ENCODE data around the gene THSD8.
"Not testable (repeated sequence)": the region's sequence is repeated elsewhere in the genome, so short reads cannot be mapped to it uniquely, and the experiment has no call there.

Gene THSD8

DNA sequence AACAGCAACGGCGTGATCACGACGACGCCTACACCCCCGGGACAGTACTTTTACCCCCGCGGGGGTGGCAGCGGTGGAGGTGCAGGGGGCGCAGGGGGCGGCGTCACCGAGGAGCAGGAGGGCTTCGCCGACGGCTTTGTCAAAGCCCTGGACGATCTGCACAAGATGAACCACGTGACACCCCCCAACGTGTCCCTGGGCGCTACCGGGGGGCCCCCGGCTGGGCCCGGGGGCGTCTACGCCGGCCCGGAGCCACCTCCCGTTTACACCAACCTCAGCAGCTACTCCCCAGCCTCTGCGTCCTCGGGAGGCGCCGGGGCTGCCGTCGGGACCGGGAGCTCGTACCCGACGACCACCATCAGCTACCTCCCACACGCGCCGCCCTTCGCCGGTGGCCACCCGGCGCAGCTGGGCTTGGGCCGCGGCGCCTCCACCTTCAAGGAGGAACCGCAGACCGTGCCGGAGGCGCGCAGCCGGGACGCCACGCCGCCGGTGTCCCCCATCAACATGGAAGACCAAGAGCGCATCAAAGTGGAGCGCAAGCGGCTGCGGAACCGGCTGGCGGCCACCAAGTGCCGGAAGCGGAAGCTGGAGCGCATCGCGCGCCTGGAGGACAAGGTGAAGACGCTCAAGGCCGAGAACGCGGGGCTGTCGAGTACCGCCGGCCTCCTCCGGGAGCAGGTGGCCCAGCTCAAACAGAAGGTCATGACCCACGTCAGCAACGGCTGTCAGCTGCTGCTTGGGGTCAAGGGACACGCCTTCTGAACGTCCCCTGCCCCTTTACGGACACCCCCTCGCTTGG is 9.6 kb upstream of the THSD8 start:
- DNase-seq (ENCODE audit: low spot score) = peak; percentile 87

DNA sequence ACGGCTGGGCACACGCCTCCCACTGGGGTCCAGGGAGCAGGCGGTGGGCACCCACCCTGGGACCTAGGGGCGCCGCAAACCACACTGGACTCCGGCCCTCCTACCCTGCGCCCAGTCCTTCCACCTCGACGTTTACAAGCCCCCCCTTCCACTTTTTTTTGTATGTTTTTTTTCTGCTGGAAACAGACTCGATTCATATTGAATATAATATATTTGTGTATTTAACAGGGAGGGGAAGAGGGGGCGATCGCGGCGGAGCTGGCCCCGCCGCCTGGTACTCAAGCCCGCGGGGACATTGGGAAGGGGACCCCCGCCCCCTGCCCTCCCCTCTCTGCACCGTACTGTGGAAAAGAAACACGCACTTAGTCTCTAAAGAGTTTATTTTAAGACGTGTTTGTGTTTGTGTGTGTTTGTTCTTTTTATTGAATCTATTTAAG is 9.0 kb upstream of the THSD8 start:
- no peak for DNase-seq (ENCODE audit: low spot score)

DNA sequence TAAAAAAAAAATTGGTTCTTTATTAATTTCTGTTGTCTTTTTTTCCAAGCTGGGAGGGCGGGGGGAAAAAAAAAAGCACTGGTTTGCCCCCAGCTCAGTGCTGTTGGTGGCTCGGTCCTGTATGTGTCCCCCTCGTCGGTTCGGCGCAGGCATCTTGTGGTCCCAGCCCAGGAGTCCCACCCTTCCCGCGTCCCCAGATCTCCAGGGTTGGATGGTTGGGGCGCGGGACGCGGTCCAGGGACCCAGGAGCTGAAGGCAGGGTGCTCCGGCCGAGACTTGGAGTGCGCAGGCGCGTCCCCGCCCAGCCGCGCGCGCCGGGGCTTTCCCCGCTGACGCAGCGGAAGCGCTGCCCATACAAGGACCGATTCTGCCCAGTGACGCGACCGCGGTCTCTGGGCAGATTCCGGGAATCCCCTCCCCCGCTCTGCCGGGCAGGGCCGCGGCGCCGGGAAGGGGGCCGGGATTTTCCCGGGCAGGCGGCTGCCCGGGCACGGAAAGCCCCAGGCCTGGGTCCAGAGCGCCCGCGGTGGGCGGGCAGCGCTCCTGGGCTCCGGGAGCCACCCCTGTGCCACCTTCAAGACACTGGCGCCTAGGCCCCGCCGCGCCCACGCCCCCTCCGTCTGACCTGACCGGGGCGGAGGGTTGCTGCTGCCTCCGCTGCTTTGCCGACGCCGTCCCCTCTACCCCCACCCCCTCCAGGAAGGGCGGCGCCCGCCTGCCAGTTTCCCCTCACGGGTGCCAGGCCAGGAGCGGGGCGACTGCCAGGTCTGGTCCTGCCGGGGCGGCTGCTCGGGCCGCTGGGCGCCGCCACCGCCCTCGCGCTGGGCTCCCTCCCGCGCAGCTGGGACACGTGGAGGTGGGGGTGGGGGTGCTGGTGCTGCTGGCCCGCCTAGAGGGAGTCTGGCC is 8.3 kb upstream of the THSD8 start:
- DNase-seq (ENCODE audit: low spot score) = peak; percentile 94

DNA sequence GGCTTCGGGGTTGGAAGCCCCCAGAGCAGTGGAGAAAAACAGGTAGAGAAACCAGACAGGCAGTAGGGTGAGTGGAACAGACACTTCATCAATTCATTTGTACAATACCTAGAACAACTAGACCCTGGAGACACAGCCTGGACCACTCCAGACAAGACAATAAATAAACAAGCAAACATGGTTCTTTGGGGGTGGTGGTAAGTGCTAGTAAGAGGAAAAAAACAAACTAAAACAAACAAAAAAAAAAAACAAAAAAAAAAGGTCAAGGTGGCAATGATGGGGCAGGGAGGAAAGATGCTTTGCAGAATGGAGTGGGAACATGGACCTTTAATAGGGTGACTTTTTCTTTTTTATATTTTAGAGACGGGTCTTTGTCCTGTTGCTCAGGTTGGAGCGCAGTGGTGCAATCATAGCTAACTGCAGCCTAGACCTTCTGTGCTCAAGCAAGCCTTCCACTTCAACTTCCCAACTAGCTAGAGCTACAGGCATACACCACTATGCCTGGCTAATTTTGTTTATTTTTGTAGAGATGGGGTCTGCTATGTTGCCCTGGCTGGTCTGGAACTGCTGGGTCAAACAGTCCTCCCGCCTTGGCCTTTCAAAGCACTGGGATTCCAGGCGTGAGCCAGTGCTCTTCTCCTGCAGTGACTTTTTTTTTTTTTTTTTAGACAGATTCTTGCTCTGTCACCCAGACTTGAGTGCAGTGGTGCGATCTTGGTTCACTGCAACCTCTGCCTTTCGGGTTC is 7.5 kb upstream of the THSD8 start:
- no peak for DNase-seq (ENCODE audit: low spot score)

DNA sequence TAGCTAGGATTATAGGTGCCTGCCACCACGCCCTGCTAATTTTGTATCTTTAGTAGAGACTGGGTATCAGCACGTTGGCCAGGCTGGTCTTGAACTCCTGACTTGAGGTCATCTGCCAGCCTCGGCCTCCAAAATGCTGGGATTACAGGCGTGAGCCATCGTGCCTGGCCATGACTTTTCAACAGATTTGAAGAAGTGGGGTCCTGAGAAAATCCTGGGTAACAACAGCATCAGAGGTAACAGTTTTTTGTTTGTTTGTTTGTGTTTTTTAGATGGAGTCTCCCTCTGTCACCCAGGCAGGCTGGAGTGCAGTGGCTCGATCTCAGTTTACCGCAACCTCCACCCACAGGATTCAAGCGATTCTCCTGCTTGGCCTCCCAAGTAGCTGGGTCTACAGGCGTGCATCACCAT is 6.9 kb upstream of the THSD8 start:
- no peak for DNase-seq (ENCODE audit: low spot score)

DNA sequence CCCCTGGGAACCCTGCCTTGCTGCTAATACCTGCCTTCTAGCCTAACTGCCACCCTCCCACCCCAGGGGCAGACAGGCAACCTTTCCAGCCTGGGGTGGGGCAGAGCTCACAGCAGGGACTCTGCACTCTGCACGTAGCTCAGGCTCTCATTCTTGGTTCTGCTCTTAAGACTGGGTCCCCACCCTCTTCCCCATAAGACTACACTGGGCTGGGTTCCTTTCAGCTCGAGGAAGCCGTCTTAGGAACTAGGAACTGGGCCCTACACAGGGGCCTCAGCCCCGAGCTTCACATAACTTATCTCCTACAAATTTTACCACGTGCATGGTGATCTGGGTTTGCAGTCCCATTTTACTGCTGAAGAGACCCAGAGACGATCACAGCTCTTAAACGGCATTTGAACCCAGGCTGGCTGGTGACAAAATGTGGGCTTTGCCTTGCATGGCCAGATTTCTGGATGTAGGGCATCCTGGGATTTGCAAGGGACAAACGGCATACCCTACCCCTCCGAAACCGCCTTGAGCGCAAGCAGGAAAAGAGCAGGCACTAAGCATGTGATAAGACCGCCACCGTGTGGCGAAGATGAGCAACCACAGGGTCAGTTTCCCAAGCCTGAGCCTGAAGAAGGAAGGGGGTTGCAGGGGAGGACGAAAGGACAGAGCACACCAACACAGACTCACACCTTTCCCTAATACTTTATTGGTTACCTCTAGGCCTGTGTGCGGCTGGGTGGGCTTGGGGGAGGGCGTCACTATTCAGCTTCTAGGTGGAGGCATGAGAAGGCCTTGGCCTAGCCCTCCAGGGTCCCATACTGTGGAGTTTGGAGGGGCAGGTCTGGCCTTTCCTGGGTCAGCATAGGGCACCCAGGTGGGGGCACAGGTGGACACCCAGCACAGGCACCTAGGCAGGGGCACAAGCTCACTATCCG is 5.5 kb upstream of the THSD8 start:
- peak; percentile 86 for DNase-seq (ENCODE audit: low spot score)

DNA sequence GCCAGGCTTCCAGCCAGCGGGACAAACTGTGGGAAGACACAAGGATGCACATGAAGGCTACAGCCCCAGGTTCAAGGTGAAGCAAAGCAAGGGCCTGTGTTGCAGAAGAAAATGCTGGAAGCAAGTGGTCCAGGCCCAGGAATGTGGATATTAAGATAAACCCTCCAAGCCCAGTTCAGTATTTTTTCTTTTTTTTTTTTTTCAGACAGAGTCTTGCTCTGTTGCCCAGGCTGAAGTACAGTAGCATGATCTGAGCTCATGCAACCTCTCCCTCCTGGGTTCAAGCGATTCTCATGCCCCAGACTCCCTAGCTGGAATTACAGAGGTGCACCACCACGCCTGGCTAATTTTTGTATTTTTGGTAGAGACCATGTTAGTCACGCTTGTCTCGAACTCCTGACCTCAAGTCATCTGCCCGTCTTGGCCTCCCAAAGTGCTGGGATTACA is 4.7 kb upstream of the THSD8 start:
- DNase-seq (ENCODE audit: low spot score) = no peak

DNA sequence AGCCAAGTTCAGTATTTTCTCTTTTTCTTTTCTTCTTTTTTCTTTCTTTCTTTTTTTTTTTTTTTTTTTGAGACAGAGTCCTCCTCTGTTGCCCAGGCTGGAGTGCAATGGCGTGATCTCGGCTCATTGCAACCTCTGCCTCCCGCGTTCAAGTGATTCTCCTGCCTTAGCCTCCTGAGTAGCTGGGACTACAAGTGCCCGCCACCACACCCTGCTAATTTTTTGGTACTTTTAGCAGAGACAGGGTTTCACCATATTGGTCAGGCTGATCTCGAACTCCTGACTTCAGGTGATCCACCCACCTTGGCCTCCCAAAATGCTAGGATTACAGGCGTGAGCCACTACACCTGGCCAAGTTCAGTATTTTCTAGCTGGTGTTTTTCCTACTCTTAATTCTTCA is 4.3 kb upstream of the THSD8 start:
- not testable (repeated sequence) for DNase-seq (ENCODE audit: low spot score)

DNA sequence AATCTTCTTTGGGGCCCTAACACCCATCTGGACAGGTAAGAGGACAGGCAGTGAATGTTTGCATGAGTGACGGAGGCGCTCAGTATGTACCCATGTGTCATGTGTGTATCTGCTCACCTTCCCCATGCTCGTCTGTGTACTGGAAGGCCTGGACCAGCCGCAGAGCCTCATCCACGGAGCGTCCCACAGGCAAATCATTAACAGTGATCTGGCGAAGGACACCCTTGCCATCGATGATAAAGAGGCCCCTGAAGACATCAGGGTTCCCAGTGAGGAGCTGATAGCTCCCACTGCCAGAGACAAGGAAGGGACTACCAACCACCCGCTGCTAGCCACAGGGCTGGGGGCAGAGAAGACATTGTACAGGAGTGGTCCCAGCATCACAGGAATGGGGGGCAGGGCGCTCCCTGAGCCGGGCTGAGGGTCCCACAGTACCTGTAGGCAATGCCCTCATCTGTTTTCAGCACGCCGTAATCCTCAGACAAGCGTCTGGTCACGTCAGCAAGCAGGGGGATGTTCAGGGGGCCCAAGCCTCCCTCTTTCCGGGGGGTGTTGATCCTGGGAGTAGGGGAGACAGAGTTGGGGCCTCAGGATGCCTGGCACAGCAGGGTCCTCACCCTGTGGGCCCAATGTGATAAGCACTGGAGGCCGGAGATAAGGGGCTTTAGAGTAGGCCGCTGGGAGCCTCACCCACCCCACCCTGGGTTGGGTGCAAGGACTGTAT is 2.0 kb upstream of the THSD8 start:
- DNase-seq (ENCODE audit: low spot score) = no peak

DNA sequence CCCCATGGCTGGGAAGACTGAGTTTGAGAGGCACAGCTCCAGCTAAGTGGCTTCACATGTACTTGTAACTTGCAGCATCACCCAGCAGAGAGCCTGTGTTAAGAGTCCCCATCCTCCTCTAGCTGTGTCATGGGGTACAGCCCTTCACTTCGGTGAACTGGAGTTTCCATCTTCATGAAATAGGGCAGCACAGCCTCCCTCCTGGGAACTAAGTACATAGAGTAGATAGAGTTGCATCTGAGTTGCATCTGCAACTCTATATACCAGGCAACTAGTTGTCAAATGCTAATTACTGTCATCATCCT is 1.5 kb upstream of the THSD8 start:
- no peak for DNase-seq (ENCODE audit: low spot score)

DNA sequence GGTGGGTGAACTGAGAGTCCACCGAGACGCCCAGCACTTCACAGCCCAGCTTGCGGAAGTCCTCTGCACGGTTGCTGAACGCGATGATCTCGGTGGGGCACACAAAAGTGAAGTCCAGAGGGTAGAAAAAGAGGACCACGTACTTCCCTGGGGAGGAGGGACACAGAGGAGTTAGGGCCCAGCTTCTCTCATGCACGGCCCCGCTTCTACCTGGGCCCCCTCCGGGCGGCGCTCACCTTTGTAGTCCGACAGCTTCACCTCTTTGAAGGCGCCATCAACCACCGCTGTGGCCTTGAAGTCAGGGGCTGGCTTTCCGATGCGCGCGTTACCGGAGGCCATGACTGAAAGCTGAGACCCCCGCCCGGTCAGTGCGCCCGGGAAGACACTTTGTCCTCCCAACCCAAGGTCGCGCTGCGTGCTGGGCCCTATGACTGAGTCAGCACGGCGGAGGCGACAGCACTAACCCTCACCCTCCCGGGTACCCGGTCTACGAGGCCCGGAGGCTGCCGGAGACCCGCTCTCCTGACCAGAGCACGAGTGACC is 875 bp upstream of the THSD8 start:
- DNase-seq (ENCODE audit: low spot score) = no peak

DNA sequence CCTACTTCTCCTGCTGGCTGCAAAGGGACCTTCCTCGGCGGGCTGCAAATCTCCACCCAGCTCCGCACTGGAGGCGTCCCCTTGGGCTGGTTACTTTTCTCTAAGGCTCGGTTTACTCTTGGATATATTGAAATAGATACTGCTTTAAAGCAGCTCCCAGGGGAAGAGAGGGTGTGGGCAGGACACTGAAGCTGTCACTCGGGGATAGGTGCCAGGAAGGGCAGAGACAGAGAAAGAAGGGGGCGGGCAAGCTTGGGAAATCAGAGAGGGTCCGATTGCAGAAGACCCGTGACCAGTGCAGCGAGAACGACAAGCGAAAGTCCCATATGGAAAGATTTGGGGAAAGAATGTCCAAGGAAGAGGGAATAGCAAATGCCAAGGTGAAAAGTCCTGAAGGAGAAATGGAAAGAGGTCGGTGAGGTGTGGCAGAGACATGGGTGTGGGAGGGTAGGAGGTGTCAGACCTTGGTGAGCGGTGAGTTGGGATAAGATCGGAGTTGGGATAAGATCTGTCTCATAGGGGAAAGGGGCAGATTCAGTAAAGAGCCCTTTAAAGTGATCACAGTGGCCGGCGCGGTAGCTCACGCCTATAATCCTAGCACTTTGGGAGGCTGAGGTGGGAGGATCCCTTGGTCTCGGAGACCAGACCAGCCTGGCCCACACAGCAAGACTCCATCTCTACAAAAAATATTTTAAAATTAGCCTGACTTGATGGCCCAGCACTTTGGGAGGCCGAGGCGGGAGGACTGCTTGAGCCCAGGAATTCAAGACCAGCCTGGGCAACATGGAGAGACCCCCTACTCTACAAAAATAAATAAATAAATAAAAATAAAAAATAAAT is 618 bp downstream of the THSD8 start:
- DNase-seq (ENCODE audit: low spot score) = no peak

DNA sequence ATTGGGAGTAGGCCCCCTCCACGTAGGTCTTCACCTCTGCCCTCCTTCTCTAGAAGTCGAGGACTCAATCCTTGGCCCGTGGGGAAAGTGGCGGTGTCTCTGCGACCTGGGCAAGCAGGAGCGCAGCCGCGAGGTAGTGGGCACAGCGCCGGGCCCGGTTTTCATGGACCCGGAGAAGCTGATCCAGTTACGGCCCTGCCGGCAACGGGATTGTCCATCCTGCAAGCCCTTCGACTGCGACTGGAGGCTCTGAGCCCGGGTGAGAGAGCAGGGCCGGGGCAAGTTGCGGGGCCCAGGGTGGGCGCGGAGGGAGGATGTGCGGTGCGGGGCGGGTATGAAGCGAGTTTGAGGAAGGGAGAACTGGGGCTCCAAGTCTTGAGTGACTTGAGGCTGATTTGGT is 2.2 kb downstream of the THSD8 start:
- DNase-seq (ENCODE audit: low spot score) = no peak

DNA sequence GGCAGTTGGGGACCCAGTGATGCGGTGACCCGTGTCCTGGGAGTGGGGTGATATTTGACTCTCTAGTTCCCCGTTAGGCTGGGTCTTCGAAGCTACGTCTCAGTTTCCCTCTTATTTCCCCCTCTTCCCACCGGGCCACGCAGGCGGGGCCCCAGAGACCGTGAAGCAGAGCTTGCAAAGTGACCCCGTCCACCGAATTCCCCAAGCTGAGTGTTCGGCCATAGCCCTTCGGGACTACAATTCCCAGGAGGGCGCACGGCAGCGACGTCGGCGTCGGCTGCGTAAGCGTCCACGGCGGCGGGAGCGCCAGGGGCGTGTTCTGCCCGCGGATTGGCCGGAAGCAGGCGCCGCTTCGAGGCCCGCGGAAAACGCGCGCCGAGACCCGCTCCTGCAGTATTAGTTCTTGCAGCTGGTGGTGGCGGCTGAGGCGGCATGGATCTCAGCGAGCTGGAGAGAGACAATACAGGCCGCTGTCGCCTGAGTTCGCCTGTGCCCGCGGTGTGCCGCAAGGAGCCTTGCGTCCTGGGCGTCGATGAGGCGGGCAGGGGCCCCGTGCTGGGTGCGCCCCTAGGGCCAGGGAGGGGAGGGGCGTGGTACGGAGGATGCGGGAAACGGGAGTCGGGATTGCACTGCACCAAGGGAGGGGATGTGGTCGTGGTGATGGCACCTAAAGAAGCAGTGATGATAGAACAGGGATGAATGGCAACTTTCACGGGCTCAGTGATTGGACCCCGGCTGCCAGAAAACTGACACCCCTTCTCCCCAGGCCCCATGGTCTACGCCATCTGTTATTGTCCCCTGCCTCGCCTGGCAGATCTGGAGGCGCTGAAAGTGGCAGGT is 4.6 kb downstream of the THSD8 start, which contains the start of gene RNASEH2A:
RNASEH2A (plus strand) TSS at position 343 of the 840 bp plus-strand sequence; CDS start at position 433, 90 bp downstream.
- peak; percentile 92 for DNase-seq (ENCODE audit: low spot score)

DNA sequence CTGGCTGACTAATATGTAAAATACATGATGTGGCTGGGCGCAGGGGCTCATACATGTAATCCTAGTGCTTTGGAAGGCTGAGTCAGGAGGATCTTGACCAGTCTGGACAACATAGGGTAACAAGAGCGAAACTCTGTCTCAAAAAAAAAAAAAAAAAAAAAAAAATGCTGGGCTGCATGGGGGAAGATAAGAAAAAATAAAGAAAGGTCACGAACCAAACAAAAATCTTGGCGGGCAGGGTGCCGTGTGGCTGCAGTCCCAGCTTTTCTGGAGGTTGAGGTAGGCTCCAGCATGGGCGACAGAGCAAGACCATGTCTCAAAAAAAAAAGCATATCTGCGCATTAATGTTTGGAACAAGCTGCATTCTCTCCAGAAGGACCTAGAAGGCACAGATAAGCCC is 13.2 kb downstream of the THSD8 start:
- DNase-seq (ENCODE audit: low spot score) = no peak

DNA sequence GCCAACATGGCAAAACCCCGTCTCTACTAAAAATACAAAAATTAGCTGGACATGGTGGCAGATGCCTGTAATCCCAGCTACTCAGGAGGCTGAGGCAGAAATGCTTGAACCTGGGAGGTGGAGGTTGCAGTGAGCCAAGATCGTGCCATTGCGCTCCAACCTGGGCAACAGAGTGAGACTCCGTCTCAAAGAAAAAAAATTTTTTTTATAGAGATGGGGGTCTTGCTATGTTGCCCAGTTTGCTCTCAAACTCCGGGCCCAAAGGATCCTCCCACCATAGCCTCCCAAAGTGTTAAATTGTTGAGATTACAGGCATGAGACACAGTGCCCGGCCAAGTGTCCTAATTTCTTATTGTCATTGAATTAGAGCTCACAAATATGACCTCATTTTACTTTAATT is 15.3 kb downstream of the THSD8 start:
- not testable (repeated sequence) for DNase-seq (ENCODE audit: low spot score)

DNA sequence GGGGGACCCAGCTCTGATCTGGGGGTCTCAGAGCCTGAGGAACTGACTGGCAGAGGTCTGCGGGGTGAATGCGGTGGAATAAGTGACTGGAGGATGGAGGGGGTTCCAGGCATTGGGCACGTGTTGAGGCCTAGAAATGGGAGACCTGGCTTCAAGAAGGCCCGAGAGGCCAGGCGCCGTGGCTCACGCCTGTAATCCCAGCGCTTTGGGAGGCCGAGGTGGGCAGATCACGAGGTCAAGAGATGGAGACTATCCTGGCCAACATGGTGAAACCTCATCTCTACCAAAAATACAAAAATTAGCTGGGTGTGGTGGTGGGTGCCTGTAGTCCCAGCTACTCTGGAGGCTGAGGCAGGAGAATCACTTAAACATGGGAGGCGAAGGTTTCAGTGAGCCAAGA is 15.9 kb downstream of the THSD8 start:
- DNase-seq (ENCODE audit: low spot score) = not testable (repeated sequence)

DNA sequence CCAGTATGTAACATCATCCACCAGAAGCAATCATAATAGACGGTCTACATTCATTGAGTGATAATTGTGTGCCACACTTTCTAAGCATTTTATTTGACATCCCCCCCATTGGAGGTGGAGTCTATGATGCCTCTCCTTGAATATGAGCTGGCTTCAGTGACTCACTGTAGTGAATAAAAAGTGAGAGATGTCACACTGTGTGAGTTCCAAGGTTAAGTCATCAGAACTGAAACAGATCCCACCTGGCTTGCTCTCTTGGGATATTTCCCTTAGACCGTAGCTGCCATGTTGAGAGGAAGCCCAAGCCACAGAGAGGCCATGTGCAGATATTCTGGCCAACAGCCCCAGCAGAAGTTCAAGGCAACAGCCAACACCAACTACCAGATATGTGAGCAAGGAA is 19.9 kb downstream of the THSD8 start:
- DNase-seq (ENCODE audit: low spot score) = peak; percentile 81
